ENCODE measurements around the gene IQCE. TPM values are rescaled to one million over a fixed set of nuclear protein-coding genes. Genes with fewer than 3 reads are reported as not detected.

The IQCE gene
- total RNA-seq, 1 donor from 2014 or later: 17.0 TPM

- Mint-ChIP-seq H3K9me3 (ENCODE audit: unreplicated experiment) (no peaks in the 10 kb centered on the region), H3K36me3 (ENCODE audit: unreplicated experiment) (no peaks in the 10 kb centered on the region), H3K4me1 (ENCODE audit: unreplicated experiment) (peaks cover 48% of the 10 kb centered on the region), H3K4me3 (ENCODE audit: unreplicated experiment) (no peak overlapping the region), H3K27me3 (ENCODE audit: unreplicated experiment) (no peaks in the 10 kb centered on the region), H3K27ac (ENCODE audit: unreplicated experiment) (no peak overlapping the region)
- DNase-seq (ENCODE audit: extremely low spot score, unreplicated experiment): no peak
- TF ChIP-seq CTCF (IDR thresholded peaks at IDR 0.05): no peak
These were observed 47.0 kb upstream of the IQCE start for GRCh38 chr7:2511769-2512168.

- H3K27me3 Mint-ChIP-seq (ENCODE audit: unreplicated experiment): no peaks in the 10 kb centered on the region
- no peak overlapping the region for H3K4me3 Mint-ChIP-seq (ENCODE audit: unreplicated experiment)
- no peaks in the 10 kb centered on the region for H3K36me3 Mint-ChIP-seq (ENCODE audit: unreplicated experiment)
- peaks cover 52% of the 10 kb centered on the region for H3K4me1 Mint-ChIP-seq (ENCODE audit: unreplicated experiment)
- no peak for DNase-seq (ENCODE audit: extremely low spot score, unreplicated experiment)
- no peaks in the 10 kb centered on the region for H3K9me3 Mint-ChIP-seq (ENCODE audit: unreplicated experiment)
- TF ChIP-seq CTCF (IDR thresholded peaks at IDR 0.05): no peak
- H3K27ac Mint-ChIP-seq (ENCODE audit: unreplicated experiment): no peak overlapping the region
These were observed 46.6 kb upstream of the IQCE start for GRCh38 chr7:2512179-2512661.

- peaks cover 53% of the 10 kb centered on the region for H3K4me1 Mint-ChIP-seq (ENCODE audit: unreplicated experiment)
- H3K36me3 Mint-ChIP-seq (ENCODE audit: unreplicated experiment): no peaks in the 10 kb centered on the region
- H3K9me3 Mint-ChIP-seq (ENCODE audit: unreplicated experiment): no peaks in the 10 kb centered on the region
- no peak for DNase-seq (ENCODE audit: extremely low spot score, unreplicated experiment)
- H3K4me3 Mint-ChIP-seq (ENCODE audit: unreplicated experiment): no peak overlapping the region
- H3K27ac Mint-ChIP-seq (ENCODE audit: unreplicated experiment): peak overlapping the region; percentile 34
- no peak for TF ChIP-seq CTCF (IDR thresholded peaks at IDR 0.05)
- H3K27me3 Mint-ChIP-seq (ENCODE audit: unreplicated experiment): no peaks in the 10 kb centered on the region
These were observed 46.1 kb upstream of the IQCE start for GRCh38 chr7:2512713-2513112.

- DNase-seq (ENCODE audit: extremely low spot score, unreplicated experiment): no peak
- TF ChIP-seq CTCF (IDR thresholded peaks at IDR 0.05): no peak
- H3K27me3 Mint-ChIP-seq (ENCODE audit: unreplicated experiment): no peaks in the 10 kb centered on the region
- H3K27ac Mint-ChIP-seq (ENCODE audit: unreplicated experiment): no peak overlapping the region
- H3K36me3 Mint-ChIP-seq (ENCODE audit: unreplicated experiment): no peaks in the 10 kb centered on the region
- no peaks in the 10 kb centered on the region for H3K9me3 Mint-ChIP-seq (ENCODE audit: unreplicated experiment)
- H3K4me3 Mint-ChIP-seq (ENCODE audit: unreplicated experiment): no peak overlapping the region
- H3K4me1 Mint-ChIP-seq (ENCODE audit: unreplicated experiment): peaks cover 51% of the 10 kb centered on the region
These were observed 45.1 kb upstream of the IQCE start for GRCh38 chr7:2513702-2514101.

- Mint-ChIP-seq H3K4me3 (ENCODE audit: unreplicated experiment) (no peak overlapping the region), H3K27me3 (ENCODE audit: unreplicated experiment) (no peaks in the 10 kb centered on the region), H3K9me3 (ENCODE audit: unreplicated experiment) (no peaks in the 10 kb centered on the region), H3K36me3 (ENCODE audit: unreplicated experiment) (no peaks in the 10 kb centered on the region), H3K4me1 (ENCODE audit: unreplicated experiment) (peaks cover 47% of the 10 kb centered on the region), H3K27ac (ENCODE audit: unreplicated experiment) (no peak overlapping the region)
- no peak for TF ChIP-seq CTCF (IDR thresholded peaks at IDR 0.05)
- no peak for DNase-seq (ENCODE audit: extremely low spot score, unreplicated experiment)
These were observed 44.0 kb upstream of the IQCE start for GRCh38 chr7:2514473-2515423.
